Measurements from ENCODE around the gene FMN1.

- TF ChIP-seq POLR2A (IDR thresholded peaks at IDR 0.05; ENCODE audit: low read depth, low read length) (no peak), POLR2AphosphoS5 (IDR thresholded peaks at IDR 0.05; ENCODE audit: low read depth, low read length) (no peak)
Observed at GRCh38 chr15:32838820-32839219, 355.7 kb downstream of the FMN1 start.

Measured in GM12892 (cell line).